GM21367 (cell line): ENCODE results near the gene CLBA1.
"Not testable (repeated sequence)": the region's sequence is repeated elsewhere in the genome, so short reads cannot be mapped to it uniquely, and the experiment has no call there.

Experiments used
- ATAC-seq: cut with Tn5 transposase; IDR thresholded peaks from one replicate; pipeline ENCODE4 v1.9.1; 2021; ENCODE audit not compliant: unreplicated experiment

The CLBA1 gene

GRCh38 chr14:104947881-104948735 is 37.5 kb upstream of the CLBA1 start:
- not testable (repeated sequence) for ATAC-seq

- ATAC-seq: no peak
Observed at GRCh38 chr14:104948736-104949031, 36.9 kb upstream of the CLBA1 start.

- not testable (repeated sequence) for ATAC-seq
Observed at GRCh38 chr14:104949406-104949955, 36.1 kb upstream of the CLBA1 start.

DNA sequence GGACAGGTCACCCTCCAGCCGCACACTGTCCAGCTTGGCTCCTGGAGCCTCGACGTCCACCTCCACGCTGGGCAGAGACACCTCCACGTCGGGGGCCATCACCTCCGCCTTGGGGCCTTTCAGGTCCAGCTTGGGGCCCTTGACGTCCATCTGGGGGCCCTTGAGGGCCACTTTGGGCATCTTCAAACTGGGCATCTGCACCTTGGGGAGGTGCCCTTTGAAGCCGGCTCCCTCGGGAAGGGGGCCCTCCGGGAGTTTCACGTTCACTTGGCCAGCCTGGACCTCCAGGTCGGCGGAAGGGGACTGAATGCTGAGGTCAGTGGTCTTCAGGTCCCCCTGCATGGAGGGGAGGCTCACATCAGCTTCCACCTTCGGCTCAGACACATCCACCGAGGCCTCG is 35.6 kb upstream of the CLBA1 start:
- ATAC-seq: no peak

DNA sequence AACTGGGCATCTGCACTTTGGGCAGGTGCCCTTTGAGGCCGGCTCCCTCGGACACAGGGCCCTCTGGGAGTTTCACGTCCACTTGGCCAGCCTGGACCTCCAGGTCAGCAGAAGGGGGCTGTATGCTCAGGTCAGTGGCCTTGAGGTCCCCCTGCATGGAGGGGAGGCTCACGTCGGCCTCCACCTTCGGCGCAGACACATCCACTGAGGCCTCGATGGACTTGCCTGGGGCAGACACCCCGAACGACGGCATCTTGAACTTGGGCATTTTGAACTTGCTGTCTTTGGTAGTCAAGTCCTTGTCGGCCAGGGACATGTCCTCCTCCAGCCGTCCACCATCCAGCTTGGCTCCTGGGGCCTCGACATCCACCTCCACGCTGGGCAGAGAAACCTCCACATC is 34.9 kb upstream of the CLBA1 start:
- not testable (repeated sequence) for ATAC-seq

DNA sequence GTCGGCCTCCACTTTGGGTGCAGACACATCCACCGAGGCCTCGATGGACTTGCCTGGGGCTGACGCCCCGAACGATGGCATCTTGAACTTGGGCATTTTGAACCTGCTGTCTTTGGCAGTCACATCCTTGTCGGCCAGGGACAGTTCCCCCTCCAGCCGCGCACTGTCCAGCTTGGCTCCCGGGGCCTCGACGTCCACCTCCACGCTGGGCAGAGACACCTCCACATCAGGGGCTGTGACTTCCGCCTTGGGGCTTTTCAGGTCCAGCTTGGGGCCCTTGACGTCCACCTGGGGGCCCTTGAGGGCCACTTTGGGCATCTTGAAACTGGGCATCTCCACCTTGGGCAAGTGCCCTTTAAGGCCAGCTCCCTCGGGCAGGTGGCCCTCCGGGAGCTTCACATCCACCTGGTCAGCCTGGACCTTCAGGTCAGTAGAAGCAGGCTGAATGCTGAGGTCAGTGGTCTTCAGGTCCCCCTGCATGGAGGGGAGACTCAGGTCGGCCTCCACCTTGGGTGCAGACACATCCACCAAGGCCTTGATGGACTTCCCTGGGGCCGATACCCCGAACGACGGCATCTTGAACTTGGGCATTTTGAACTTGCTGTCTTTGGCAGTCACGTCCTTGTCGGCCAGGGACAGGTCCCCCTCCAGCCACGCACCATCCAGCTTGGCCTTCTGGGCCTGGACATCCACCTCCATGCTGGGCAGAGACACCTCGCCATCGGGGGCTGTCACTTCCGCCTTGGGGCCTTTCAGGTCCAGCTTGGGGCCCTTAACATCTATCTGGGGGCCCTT is 33.5 kb upstream of the CLBA1 start:
- ATAC-seq: not testable (repeated sequence)

- no peak for ATAC-seq
Observed at GRCh38 chr14:104953097-104953496, 32.5 kb upstream of the CLBA1 start.

DNA sequence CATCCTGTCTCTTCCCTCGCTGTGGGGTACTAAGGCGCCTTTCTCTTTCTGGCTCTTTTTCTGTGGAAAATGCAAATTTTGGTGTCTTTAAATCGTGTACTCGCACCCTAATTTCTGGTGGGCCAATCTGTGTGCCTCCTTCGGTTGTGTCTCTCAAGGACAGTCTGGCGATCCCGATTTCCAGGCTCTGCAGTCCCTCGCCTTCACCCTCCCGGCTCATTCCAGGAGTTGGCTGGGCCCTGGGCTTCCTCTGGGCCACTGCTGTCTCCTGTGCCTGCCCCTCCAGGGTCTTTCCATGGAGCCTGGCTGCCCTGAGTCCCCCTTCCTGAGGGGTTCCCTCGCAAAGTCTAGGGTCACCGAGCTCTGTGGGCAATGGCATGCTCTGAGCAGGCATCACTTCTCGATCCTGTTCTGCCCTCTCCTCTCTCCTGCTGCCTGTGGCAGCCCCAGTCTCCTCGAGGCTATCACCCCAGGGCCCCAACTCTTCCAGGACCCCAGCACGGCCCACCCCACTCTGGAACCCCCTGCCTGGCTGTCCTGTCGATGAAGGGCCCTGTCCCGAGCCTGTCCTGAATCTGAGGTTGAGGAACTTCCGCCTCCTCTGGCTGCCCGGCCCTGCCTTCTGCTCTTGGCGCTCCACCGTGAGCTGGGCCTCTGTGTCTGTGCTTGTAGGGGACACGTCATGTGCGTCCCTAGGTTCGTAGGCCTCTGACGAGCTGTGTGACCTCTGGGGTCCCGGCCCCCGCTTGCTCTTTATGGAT is 31.5 kb upstream of the CLBA1 start:
- no peak for ATAC-seq

- no peak for ATAC-seq
Observed at GRCh38 chr14:104954746-104955395, 30.7 kb upstream of the CLBA1 start.

DNA sequence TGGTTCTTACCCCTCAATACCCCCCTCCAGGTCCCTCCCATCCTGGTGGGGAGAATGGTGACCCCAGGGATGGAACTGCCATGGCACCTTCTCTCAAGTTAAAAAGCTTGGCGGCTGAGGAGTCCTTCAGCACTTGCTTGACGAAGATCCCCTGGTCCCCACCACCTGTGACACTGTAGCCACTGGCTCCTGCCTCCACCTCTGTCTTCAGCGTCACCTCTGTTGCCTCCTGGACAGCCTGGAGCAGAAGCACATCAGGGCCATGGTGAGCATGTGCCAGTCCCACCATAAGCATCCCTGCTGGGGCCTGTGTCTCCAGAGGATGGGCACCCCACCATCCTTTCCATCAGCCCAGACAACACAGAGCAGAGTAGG is 30.2 kb upstream of the CLBA1 start:
- no peak for ATAC-seq

DNA sequence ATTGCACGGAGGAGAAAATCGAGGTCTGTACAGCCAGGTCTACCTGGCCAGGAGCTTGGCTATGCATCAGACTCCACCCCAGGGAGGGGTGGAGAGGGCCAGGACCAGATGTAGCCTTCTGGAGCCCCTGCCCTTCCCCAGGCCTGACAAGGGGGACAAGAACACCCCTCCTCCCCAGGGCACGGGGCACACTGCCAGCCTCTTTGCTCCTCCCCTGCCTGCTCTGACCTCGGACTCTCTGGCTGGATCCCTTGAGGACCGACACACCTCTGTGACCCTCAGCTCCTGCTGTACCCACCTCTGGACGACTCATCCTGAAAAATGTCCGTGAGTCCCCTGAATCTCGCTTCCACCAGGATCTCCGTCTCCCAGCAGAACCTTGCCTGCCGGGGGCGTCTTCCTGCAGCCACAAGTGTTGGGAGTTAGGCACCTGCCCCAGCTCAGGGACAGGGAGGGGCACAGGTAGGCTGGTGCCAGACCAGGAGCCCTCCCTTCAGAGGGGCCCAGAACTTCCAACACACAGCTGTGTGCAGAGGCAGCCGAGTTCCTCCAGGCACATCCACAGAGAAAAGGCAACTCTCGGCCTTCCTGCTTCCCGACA is 29.2 kb upstream of the CLBA1 start:
- ATAC-seq: no peak

DNA sequence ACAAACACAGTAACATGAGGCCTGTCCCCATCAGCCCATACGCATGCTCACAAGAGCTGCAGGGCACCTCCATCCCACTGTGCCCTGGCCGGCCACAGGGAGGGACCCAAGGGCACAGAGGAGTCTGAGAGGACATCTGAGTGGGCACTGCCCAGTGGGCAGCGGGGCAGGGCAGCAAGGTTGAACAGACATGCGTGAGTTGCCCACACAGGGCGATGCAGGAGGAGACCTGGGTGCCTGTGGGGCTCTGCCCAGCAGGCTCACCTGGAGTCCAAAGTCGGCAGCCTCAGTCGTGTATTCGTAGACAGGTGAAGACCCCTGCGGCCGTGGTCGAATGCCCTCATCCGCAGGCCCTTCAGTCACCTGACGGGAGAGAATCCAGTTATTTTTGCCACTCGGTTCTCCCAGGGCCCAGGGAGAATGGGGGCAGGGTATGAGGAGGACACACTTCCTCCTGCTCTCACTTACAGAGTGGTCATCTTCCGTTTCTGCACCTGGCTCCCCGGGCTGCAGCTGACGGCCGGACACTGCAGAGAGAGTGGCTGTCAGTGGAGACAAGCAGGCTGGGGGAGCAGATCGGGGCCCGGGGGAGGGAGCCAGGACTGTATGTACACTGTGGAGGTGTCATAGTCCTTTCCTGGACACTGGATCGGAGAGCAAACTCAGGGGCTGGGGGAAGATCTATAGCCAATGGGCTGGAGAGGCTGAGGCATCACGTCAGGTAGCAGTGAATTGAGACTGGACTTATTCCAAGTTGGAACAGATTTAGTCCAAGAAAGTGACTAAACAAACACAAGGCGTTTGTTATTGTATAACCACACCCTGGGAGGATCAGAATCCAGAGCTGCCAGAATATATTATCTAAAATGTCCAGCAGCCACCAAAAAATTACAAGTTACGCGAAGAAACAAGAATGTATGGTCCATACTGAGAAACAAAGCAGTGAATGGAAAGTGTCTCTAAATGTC is 28.2 kb upstream of the CLBA1 start:
- ATAC-seq: no peak

DNA sequence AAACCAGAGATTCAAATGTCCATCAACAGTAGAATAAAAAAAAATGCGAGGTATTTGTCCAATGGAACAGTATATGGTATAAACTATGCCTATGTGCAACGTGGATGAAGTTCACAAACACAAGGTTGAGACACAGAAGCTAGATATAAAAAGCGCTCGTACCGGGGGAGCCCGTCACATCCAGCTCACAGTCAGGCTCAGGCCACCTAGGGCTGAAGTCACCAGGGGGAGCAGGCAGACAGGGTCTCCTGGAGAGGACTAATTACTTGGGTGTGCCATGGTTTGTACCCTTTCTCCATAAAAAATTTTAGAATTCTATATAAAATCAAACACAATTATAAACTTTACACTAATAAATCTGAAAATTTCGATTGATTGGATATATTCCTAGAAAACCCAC is 21.0 kb upstream of the CLBA1 start:
- ATAC-seq: no peak

DNA sequence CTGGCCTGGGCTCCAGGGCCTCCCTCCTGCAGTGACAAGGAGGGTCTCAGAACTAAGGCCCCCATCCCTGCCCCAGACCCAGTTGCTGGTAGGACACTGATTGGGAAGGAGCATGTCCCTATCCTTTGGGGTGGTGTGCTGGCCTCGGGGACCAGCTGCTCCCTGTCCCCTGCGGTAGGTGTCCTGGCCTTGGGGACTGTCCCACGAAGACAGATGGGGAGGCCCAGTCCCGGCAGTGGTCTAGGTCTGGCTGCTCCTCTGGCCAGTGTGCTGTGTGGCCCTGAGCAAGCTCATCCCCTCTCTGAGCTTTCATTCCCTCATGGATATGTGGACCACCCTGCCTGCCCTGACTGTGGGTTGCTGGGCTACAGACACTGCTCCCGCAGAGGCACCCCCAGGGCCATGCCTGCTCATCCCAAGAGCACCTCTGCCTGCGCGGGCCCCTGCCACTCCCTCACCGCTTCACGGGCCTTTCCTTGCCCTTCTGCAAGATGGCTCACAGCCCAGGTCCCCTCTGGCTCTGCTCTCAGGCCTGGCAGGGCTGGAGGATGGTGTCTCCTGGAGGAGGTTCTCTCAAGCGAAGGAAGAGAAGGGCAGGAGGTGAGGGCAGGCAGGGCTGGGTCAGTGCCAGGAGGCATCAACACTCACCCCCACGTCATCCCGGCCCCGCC is 19.9 kb upstream of the CLBA1 start:
- no peak for ATAC-seq

DNA sequence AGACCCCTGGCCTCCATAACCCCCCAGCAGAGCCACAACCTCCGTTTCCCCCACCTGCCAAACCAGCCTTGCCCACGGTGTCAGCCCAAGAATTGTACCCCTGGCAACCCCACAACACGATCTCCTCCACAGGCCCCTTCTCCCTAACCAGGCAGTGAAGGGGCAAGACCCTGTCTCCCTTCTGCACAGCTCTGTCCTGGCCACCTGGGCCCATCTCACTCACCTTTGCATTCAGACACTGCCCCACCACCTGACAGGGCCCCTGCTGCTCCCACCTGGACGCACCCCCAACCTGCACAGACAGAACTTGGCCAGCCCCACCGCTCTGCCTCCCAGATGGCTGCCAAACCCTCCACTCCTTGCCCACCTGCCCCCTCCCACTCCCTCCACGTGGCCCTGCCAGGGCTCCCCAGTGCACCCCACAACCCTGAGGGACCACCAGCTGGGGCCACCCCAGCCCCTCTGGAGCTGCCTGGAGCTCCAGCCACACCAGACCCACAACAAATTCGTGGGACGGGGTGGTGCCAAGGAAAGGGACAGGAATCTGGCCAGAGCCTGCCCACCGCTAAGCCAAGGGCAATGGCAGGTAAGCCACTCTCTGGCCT is 19.2 kb upstream of the CLBA1 start:
- ATAC-seq: no peak

- ATAC-seq: no peak
Observed at GRCh38 chr14:104966981-104967385, 18.6 kb upstream of the CLBA1 start.

DNA sequence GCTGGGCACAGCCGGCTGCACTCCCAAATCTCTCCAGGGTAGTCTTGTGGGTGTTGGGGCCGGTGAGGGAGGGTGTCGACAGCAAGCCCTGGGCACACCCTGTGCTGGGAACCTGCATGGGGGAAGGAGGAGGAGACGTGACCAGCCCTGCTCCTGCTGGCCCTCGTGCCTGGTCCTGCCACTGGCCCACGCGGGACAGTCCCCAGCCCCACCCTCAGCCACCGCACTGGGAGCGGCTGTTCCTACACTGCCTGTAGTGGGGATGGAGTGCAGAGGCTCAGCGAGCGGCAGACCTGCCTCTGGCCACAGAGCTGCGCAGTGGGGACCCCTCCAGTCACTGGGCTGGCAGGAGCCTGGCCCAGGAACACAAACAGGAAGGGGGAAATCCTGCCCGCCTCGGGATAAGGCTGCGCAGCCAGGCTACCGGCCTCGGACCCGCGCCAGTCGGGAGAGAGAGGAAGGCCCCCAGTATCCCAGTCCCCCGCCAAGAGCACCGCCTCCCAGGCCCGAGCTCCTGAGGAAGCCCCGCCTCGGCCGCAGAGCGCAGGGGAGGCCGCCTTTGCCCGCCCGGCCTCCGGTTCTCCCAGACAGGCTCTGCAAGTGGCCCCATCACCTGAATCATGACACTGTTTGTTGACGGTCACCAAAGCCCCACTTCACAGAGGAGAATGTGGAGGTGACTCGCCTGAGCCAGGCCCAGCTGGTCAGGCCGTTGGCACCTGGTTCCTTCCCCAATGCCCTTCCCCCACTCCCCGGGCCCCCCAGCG is 18.0 kb upstream of the CLBA1 start:
- no peak for ATAC-seq

GRCh38 chr14:104968153-104968527 is 17.4 kb upstream of the CLBA1 start:
- ATAC-seq: no peak
